Retinal pigment epithelial cell (primary cell): ENCODE data around the gene VWC2L.

ENCODE experiments used
- DNase-seq: peaks from one replicate; pipeline ENCODE4 v3.0.0-alpha.2; 2010; ENCODE audit warnings: low read depth
- H3K4me3 ChIP-seq: 2 replicates; pipeline ENCODE4 v1.5.1; 2011; ENCODE audit warnings: mild to moderate bottlenecking, low read length, control low read depth, moderate library complexity
- TF ChIP-seq, protein P1 (sequence below): conservative IDR thresholded peaks from 2 replicates; pipeline ENCODE4 v1.5.1; 2011; ENCODE audit warnings: low read depth, low read length, control low read depth, inconsistent platforms

Gene VWC2L

DNA sequence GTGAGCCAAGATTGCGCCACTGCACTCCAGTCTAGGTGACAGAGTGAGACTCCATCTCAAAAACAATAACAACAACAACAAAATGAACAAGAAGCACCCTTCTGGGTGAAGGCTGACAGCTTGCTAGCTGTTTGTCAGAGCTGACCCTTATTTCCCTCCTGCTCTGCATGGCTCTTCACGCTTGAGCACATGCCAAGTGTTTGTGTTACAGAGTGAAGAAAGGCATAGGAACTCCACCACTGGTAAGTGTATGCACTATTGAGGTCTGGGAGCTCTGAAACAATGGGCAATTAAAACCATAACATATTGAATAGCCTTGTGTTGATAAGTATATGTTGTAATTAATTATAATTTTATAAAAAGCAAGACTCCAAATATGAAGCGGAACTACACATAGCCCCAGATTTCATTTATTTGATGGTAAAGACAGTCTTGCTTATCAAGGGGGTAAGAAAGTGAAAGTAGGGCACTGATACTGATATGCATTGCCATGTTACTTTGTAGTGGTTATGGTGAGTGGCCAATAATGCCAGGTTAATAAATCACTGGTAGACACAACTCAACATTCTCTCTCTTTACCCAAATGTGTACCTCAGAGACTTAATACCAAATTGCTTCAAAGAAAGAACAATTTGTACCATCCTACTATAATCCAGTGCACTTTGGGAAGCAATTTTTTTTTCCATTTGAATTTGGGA, 163.4 kb downstream of the VWC2L start:
- no peak overlapping the region for H3K4me3 ChIP-seq
- TF ChIP-seq, protein P1, sequence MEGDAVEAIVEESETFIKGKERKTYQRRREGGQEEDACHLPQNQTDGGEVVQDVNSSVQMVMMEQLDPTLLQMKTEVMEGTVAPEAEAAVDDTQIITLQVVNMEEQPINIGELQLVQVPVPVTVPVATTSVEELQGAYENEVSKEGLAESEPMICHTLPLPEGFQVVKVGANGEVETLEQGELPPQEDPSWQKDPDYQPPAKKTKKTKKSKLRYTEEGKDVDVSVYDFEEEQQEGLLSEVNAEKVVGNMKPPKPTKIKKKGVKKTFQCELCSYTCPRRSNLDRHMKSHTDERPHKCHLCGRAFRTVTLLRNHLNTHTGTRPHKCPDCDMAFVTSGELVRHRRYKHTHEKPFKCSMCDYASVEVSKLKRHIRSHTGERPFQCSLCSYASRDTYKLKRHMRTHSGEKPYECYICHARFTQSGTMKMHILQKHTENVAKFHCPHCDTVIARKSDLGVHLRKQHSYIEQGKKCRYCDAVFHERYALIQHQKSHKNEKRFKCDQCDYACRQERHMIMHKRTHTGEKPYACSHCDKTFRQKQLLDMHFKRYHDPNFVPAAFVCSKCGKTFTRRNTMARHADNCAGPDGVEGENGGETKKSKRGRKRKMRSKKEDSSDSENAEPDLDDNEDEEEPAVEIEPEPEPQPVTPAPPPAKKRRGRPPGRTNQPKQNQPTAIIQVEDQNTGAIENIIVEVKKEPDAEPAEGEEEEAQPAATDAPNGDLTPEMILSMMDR, result no peak
- no peak for DNase-seq

DNA sequence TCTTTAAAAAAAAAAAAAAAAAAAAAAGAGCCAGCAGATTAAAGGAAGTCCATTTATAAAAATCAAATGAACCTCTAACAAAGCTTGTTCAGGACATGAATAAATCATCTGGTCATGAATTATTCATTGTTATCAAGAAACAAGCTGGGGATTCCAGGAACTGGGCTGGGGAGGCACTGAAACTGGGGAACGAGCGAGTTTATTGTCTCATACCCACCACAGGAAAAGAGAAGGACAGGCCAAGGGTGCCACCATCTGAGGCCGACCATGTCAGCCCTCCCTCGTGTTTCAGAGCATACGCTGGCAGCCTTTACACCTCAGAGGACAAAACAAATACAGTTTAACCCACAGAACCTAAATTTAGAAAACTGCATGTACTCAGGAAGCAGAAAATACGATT, 164.2 kb downstream of the VWC2L start:
- DNase-seq, result no peak
- H3K4me3 ChIP-seq, result no peak overlapping the region
- TF ChIP-seq, protein P1, result no peak

DNA sequence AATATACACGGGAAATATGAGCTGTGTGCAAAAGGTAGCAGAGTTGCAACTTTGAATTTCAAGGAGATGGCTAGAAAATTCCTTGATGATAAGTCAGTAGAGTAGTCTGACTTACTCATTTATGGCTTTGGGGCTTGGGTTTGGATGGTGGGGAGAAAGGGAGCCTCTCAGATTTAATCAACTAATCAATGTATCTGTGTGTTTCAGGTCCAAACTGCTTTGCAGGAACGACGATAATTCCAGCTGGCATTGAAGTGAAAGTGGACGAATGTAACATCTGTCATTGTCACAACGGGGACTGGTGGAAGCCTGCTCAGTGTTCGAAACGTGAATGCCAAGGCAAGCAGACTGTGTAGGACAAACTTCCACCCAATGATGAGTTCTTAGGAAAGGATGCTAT, 164.6 kb downstream of the VWC2L start:
- DNase-seq, result no peak
- H3K4me3 ChIP-seq, result no peak overlapping the region
- TF ChIP-seq, protein P1, result no peak

DNA sequence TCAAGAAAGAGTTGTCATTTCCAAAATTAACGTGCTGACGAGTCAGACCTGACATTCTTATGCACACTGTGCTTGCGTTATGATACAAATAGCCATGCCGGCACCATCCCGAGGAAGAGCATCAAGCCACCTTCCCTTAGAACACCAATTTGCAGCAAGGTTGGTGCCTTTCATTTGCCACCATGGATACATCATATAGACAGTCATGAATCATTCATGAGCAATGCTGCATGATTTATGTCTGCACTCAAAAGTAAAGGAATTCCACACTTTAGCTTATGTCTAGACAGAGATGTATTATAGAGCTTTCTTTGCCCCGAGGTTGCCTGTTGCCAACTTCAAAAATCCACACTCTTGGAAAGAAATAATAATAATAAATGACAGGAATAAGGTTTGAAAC, 166.9 kb downstream of the VWC2L start:
- TF ChIP-seq, protein P1, result no peak
- DNase-seq, result peak; percentile 47
- H3K4me3 ChIP-seq, result no peak overlapping the region

DNA sequence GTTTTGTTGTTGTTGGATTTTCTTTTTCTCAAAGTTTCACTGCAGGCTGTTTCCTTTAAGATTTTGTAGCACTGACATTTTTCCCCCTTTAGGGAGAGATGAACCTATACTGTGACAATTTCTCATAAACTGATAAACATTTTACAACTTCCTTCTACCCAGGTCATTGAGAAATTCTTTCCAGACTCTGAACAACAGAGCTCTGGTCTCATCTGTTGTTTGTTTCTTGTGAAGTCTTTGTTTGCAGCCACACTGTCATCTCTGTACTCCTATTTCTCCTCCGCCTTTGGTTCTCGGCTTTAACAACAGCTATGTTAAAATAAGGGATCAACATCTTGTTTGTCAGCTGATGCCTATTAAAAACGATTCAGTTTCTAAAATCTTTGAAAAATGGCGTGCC, 167.6 kb downstream of the VWC2L start:
- no peak for DNase-seq
- H3K4me3 ChIP-seq, result no peak overlapping the region
- TF ChIP-seq, protein P1, result no peak

DNA sequence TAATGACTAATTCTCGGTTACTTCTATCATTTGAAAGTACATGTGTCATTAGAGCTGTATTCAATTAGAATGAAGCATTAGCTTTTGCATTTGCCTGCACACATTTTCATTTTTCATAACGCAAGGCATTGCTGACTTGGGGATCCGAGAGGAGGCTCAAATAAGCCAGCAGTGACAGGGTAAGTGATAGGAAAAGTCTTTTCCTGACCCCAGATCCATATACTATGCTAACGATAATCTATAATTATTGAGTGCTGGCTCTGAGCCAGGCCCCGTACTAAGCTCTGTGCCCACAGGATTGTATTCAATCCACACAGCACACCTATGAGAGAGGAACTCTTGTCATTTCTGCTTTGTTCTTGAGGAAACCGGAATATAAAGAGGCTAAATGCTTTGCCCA, 168.2 kb downstream of the VWC2L start:
- no peak overlapping the region for H3K4me3 ChIP-seq
- TF ChIP-seq, protein P1, result no peak
- DNase-seq, result no peak

DNA sequence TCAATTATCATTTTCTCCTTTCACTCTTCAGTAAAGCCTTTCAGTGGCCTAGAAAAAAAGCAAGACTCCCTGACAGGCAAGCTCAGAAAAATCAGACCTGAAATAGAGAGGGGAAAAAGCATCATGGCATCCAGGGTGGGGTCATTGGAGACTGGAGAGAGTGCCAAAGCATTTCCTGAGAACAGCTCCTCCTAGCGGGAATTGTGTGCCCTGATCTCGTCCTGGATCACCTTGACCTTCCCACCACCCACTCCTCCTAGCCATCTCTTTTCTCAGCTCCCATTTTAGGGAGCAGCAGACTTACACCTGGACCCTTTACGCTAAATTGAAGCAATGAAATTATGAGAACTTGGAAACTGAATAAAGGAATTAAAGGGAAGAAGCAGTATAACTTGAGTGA, 176.6 kb downstream of the VWC2L start:
- no peak overlapping the region for H3K4me3 ChIP-seq
- no peak for DNase-seq
- TF ChIP-seq, protein P1, result peak; percentile 42
